Caco-2 (cell line): ENCODE results near the gene MAGI1. TPM values are rescaled to one million over a fixed set of nuclear protein-coding genes. Genes with fewer than 3 reads are reported as not detected.

ENCODE experiments used
- BruUV-seq: library from RNA; stranded (reverse); fragments of 400-500 nt; replicated peaks from 2 replicates; lab custom pipeline; 2021; lab: Mats Ljungman, UMichigan
- CTCF ChIA-PET: fragments of 300-600 bp; sonication (Branson Sonifier 250); formaldehyde crosslinking; loops from one replicate; lab custom pipeline; 2022; ENCODE audit warnings: antibody characterized with exemption; lab: Charles Lee
- POLR2A ChIA-PET: fragments of 300-600 bp; sonication (Branson Sonifier 250); formaldehyde crosslinking; loops from one replicate; lab custom pipeline; 2022; ENCODE audit warnings: antibody characterized with exemption; lab: Charles Lee
- DNase-seq, 2 experiments: peaks; one replicate each; pipeline versions ENCODE4 v3.0.0 to v3.0.0-alpha.2; 2020 to 2022
- H3K27me3 ChIP-seq: replicated peaks from 2 replicates; pipeline ENCODE4 v1.6.0; 2011; ENCODE audit warnings: low read length; ENCODE audit not compliant: control insufficient read depth, insufficient read depth
- H3K36me3 ChIP-seq: 2 replicates; pipeline ENCODE4 v1.5.1; 2011; ENCODE audit warnings: low read length; ENCODE audit not compliant: control insufficient read depth, insufficient read depth
- H3K4me1 ChIP-seq: fragments of 250-450 bp; sonication (Bioruptor Pico); 2 replicates; pipeline ENCODE4 v1.5.1; 2020; ENCODE audit warnings: mild to moderate bottlenecking
- H3K4me3 ChIP-seq: 2 replicates; pipeline ENCODE4 v1.5.1; 2011; ENCODE audit warnings: low read depth, mild to moderate bottlenecking, control low read depth, low read length
- H3K9me3 ChIP-seq: fragments of 250-450 bp; sonication (Bioruptor Pico); 2 replicates; pipeline ENCODE4 v1.5.1; 2020; ENCODE audit warnings: mild to moderate bottlenecking, moderate library complexity
- H3K27ac Mint-ChIP-seq: one replicate; pipeline ENCODE4 v1.8.0; 2022; ENCODE audit warnings: mixed read lengths; ENCODE audit not compliant: unreplicated experiment
- H3K27me3 Mint-ChIP-seq: one replicate; pipeline ENCODE4 v1.8.0; 2022; ENCODE audit warnings: mixed read lengths; ENCODE audit not compliant: insufficient read depth, unreplicated experiment
- H3K36me3 Mint-ChIP-seq: one replicate; pipeline ENCODE4 v1.8.0; 2022; ENCODE audit warnings: mild to moderate bottlenecking, mixed read lengths; ENCODE audit not compliant: insufficient read depth, unreplicated experiment
- H3K4me1 Mint-ChIP-seq: one replicate; pipeline ENCODE4 v1.8.0; 2022; ENCODE audit warnings: low read depth, mixed read lengths; ENCODE audit not compliant: unreplicated experiment
- H3K4me3 Mint-ChIP-seq: one replicate; pipeline ENCODE4 v1.8.0; 2022; ENCODE audit warnings: mild to moderate bottlenecking, moderate library complexity, mixed read lengths; ENCODE audit not compliant: unreplicated experiment
- H3K9me3 Mint-ChIP-seq: one replicate; pipeline ENCODE4 v1.8.0; 2022; ENCODE audit warnings: mixed read lengths; ENCODE audit not compliant: unreplicated experiment
- CTCF ChIP-seq, 2 experiments: fragments of 200-600 bp in 1 of 2; IDR thresholded peaks; 1 replicate in 1 of 2; 2 replicates in 1 of 2; pipeline versions ENCODE4 v1.5.1 to v1.8.0; 2011 to 2022; ENCODE audit warnings: antibody characterized with exemption in 1 of 2, control low read depth in 1 of 2, inconsistent platforms in 1 of 2, low read depth in 1 of 2, low read length in 1 of 2, mild to moderate bottlenecking in 1 of 2, moderate library complexity in 1 of 2; ENCODE audit not compliant: insufficient read depth in 1 of 2, severe bottlenecking in 1 of 2, unreplicated experiment in 1 of 2
- intact Hi-C: fragments of 100-400 bp; cut with micrococcal nuclease; formaldehyde crosslinking; loops from one replicate; pipeline ENCODE4 v1.10.0; 2022; ENCODE audit not compliant: unreplicated experiment
- total RNA-seq: library from RNA; stranded (reverse); gene quantifications from 2 replicates; pipeline ENCODE4 v1.2.3, GENCODE V29; 2022

MAGI1 gene
- total RNA-seq, 1 experiment from 2014 or later: 64.9 TPM

DNA sequence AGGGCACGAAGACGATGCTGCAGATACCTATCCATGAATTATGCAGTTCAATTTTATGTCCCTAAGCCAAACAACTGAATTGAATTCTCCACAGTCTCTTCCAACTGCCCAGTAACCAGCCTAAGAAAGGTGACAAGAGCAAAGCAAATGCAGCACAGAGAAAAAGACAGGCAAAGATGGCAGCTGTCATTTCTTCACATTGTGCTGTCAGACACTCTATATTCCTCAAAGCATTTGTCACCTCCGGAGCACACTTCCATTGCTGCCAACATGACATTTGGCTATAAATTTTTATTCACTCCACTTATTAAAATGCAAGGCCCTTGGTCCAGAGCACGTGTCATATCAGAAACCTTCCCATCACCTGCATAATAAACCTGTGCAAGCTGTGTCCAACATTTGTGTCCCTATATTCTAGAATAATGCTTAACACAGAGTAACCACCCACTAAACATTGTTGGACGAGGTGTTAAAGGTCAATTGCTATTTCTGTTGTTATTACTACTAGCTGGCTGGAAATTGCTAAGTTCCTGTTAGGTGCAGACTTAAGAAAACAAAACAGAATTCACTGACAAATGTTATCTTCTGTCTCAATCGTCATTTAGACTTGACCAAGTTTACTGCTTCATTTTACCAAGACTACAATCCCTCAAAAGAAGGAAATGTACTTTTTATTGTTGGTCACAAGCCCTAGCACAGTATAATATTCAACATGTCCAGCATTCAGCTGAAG, 89.7 kb downstream of the MAGI1 start:
- Mint-ChIP-seq H3K36me3 (peaks cover 21% of the 10 kb centered on the region), H3K27me3 (no peaks in the 10 kb centered on the region), H3K4me3 (no peak overlapping the region), H3K4me1 (peaks cover 23% of the 10 kb centered on the region), H3K9me3 (no peaks in the 10 kb centered on the region), H3K27ac (peak overlapping the region; percentile 72)
- no peaks in the 10 kb centered on the region for H3K36me3 ChIP-seq
- ChIA-PET POLR2A (interaction anchor here (0.6 kb wide), 1 partner anchor 13 kb away, joined by 3 read pairs; no protein-coding TSS in a partner anchor), CTCF (no interaction called here)
- H3K27me3 ChIP-seq: no peaks in the 10 kb centered on the region
- BruUV-seq: no TSS peak
- peaks cover 52% of the 10 kb centered on the region for H3K4me1 ChIP-seq
- no peak overlapping the region for H3K4me3 ChIP-seq
- no peaks in the 10 kb centered on the region for H3K9me3 ChIP-seq
- TF ChIP-seq CTCF (IDR thresholded peaks at IDR 0.05; ENCODE audit: insufficient read depth in 1 of 2, low read depth in 1 of 2, low read length in 1 of 2, severe bottlenecking in 1 of 2, unreplicated experiment in 1 of 2): no peak
- no peak for DNase-seq
- intact Hi-C loops: no loop called here

DNA sequence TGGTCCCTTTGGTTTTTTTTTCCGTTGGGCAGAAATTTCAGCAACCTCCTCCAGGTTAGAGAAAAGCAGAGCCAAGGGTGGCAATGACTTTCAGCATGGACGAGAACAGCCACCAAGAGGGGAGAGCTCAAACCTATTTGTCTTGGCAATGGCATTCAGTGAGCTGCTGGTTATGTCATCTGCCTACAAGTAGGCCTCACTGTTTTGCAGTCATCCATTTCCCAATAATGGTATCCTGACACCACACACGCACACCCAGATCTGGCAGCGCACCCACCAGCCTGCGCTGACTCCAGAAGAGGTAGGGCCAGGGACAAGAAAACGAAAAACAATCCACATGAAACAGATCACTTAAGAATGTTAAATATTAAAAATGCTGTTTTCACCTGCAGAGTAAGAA, 92.3 kb downstream of the MAGI1 start:
- Mint-ChIP-seq H3K27me3 (no peaks in the 10 kb centered on the region), H3K4me3 (no peak overlapping the region), H3K4me1 (peaks cover 13% of the 10 kb centered on the region), H3K9me3 (no peaks in the 10 kb centered on the region), H3K36me3 (peaks cover 4% of the 10 kb centered on the region), H3K27ac (no peak overlapping the region)
- Histone ChIP-seq H3K27me3 (no peaks in the 10 kb centered on the region), H3K4me1 (peaks cover 30% of the 10 kb centered on the region), H3K9me3 (no peaks in the 10 kb centered on the region), H3K36me3 (no peaks in the 10 kb centered on the region), H3K4me3 (no peak overlapping the region)
- no TSS peak for BruUV-seq
- intact Hi-C loops: no loop called here
- no peak for DNase-seq
- TF ChIP-seq CTCF (IDR thresholded peaks at IDR 0.05; ENCODE audit: insufficient read depth in 1 of 2, low read depth in 1 of 2, low read length in 1 of 2, severe bottlenecking in 1 of 2, unreplicated experiment in 1 of 2): no peak
- CTCF ChIA-PET: no interaction called here
- POLR2A ChIA-PET: no interaction called here

GRCh38 chr3:65945953-65946352, 92.8 kb downstream of the MAGI1 start:
- H3K4me3 ChIP-seq: no peak overlapping the region
- Mint-ChIP-seq H3K4me3 (no peak overlapping the region), H3K36me3 (peaks cover 4% of the 10 kb centered on the region), H3K27me3 (no peaks in the 10 kb centered on the region), H3K9me3 (no peaks in the 10 kb centered on the region), H3K4me1 (peaks cover 12% of the 10 kb centered on the region), H3K27ac (no peak overlapping the region)
- H3K9me3 ChIP-seq: no peaks in the 10 kb centered on the region
- BruUV-seq: no TSS peak
- intact Hi-C loops: no loop called here
- DNase-seq: no peak
- no peaks in the 10 kb centered on the region for H3K27me3 ChIP-seq
- no peaks in the 10 kb centered on the region for H3K36me3 ChIP-seq
- TF ChIP-seq CTCF (IDR thresholded peaks at IDR 0.05; ENCODE audit: insufficient read depth in 1 of 2, low read depth in 1 of 2, low read length in 1 of 2, severe bottlenecking in 1 of 2, unreplicated experiment in 1 of 2): no peak
- POLR2A ChIA-PET: no interaction called here
- peaks cover 25% of the 10 kb centered on the region for H3K4me1 ChIP-seq
- CTCF ChIA-PET: no interaction called here
